B cell (primary cell): ENCODE measurements around the gene CMYA5. TPM values are rescaled to one million over a fixed set of nuclear protein-coding genes. Genes with fewer than 3 reads are reported as not detected.

Experiments
- ATAC-seq: fragments of 200-7000 bp; cut with Tn5 transposase; one replicate; pipeline ENCODE4 v1.10.0; 2021; ENCODE audit warnings: low read depth, mild to moderate bottlenecking, moderate number of reproducible peaks, moderate library complexity
- CTCF ChIA-PET: fragments of 350-600 bp; sonication (Branson Sonifier 250); formaldehyde crosslinking; loops from one replicate; lab custom pipeline; 2021; ENCODE audit warnings: antibody characterized with exemption, inconsistent platforms; lab: Charles Lee
- POLR2A ChIA-PET: fragments of 350-600 bp; sonication (Branson Sonifier 250); formaldehyde crosslinking; loops from one replicate; lab custom pipeline; 2021; ENCODE audit warnings: antibody characterized with exemption; lab: Charles Lee
- DNase-seq: peaks from one replicate; pipeline ENCODE4 v3.0.0; 2013
- H2AFZ ChIP-seq: 2 replicates; pipeline ENCODE4 v1.6.1; 2012; ENCODE audit warnings: mild to moderate bottlenecking, low read depth, low read length; ENCODE audit not compliant: insufficient read depth, poor library complexity, severe bottlenecking
- H3K27ac ChIP-seq, 2 donors: 1 replicate in 1 of 2; 2 replicates in 1 of 2; pipeline ENCODE4 v1.5.1; 2012 to 2013; ENCODE audit warnings: low read length in 2 of 2, mild to moderate bottlenecking in 2 of 2, moderate library complexity in 1 of 2
- H3K27me3 ChIP-seq, 4 experiments: fragments of 200-600 bp in 1 of 4; sonication (generic) in 1 of 4; replicated peaks in 1 of 4; 1 replicate in 2 of 4; 2 replicates in 2 of 4; pipeline versions ENCODE4 v1.6.1 to v1.7.0; 2013 to 2016; ENCODE audit warnings: low read length in 3 of 4, mild to moderate bottlenecking in 2 of 4, mixed read lengths in 1 of 4, moderate library complexity in 1 of 4; ENCODE audit not compliant: insufficient read depth in 4 of 4, control insufficient read depth in 3 of 4; ENCODE audit errors: control extremely low read depth in 1 of 4
- H3K36me3 ChIP-seq, 2 experiments: replicated peaks in 1 of 2; 1 replicate in 1 of 2; 2 replicates in 1 of 2; pipeline versions ENCODE4 v1.6.1 to v1.7.1; 2013; ENCODE audit warnings: low read length in 1 of 2; ENCODE audit not compliant: insufficient read depth in 2 of 2, control insufficient read depth in 1 of 2; ENCODE audit errors: control extremely low read depth in 1 of 2, extremely low read depth in 1 of 2
- H3K4me1 ChIP-seq, 2 donors: fragments of 200-600 bp in 1 of 2; sonication (generic) in 1 of 2; 1 replicate in 1 of 2; 2 replicates in 1 of 2; pipeline versions ENCODE4 v1.5.1 to v1.6.1; 2013 to 2017; ENCODE audit warnings: low read length in 2 of 2; ENCODE audit not compliant: control insufficient read depth in 2 of 2, insufficient read depth in 2 of 2
- H3K4me2 ChIP-seq: replicated peaks from 2 replicates; pipeline ENCODE3; 2012; ENCODE audit warnings: mild to moderate bottlenecking, low read depth, low read length; ENCODE audit not compliant: poor library complexity, severe bottlenecking
- H3K4me3 ChIP-seq, 5 experiments: fragments of 200-600 bp in 1 of 5; sonication (generic) in 1 of 5; 1 replicate in 3 of 5; 2 replicates in 2 of 5; pipeline versions ENCODE4 v1.5.1 to v1.7.0; 2011 to 2016; ENCODE audit warnings: low read length in 4 of 5, mild to moderate bottlenecking in 4 of 5, low read depth in 2 of 5, control low read depth in 1 of 5, moderate library complexity in 1 of 5; ENCODE audit not compliant: insufficient read depth in 1 of 5; ENCODE audit errors: control extremely low read depth in 1 of 5, extremely low read depth in 1 of 5
- H3K79me2 ChIP-seq: fragments of 200-600 bp; sonication (generic); one replicate; pipeline ENCODE4 v1.6.0; 2016; ENCODE audit warnings: low read length; ENCODE audit not compliant: control insufficient read depth, insufficient read depth
- H3K9ac ChIP-seq: fragments of 200-600 bp; sonication (generic); 2 replicates; pipeline ENCODE4 v1.6.1; 2017; ENCODE audit warnings: mild to moderate bottlenecking, low read length, moderate library complexity
- H3K9me3 ChIP-seq, 3 donors: one replicate each; pipeline versions ENCODE4 v1.6.1 to v1.7.1; 2013; ENCODE audit warnings: low read length in 2 of 3; ENCODE audit not compliant: control insufficient read depth in 2 of 3, insufficient read depth in 1 of 3; ENCODE audit errors: control extremely low read depth in 1 of 3
- H4K20me1 ChIP-seq: 2 replicates; pipeline ENCODE4 v1.6.0; 2012; ENCODE audit warnings: mild to moderate bottlenecking, low read length; ENCODE audit not compliant: insufficient read depth, control insufficient read depth, poor library complexity, severe bottlenecking
- H3K27ac Mint-ChIP-seq: one replicate; pipeline ENCODE4 v1.8.0; 2021; ENCODE audit warnings: mixed read lengths
- H3K27me3 Mint-ChIP-seq: one replicate; pipeline ENCODE4 v1.8.0; 2021; ENCODE audit warnings: mixed read lengths
- H3K4me1 Mint-ChIP-seq: one replicate; pipeline ENCODE4 v1.8.0; 2021; ENCODE audit warnings: mixed read lengths
- H3K4me3 Mint-ChIP-seq: one replicate; pipeline ENCODE4 v1.8.0; 2021; ENCODE audit warnings: mixed read lengths
- H3K9me3 Mint-ChIP-seq: one replicate; pipeline ENCODE4 v1.8.0; 2022; ENCODE audit warnings: mixed read lengths; ENCODE audit not compliant: insufficient read depth
- CTCF ChIP-seq: fragments of 200-600 bp; IDR thresholded peaks from one replicate; pipeline ENCODE4 v1.8.0; 2022; ENCODE audit warnings: antibody characterized with exemption, mild to moderate bottlenecking
- EZH2 ChIP-seq: IDR thresholded peaks from 2 replicates; pipeline ENCODE4 v1.6.1; 2012; ENCODE audit warnings: borderline replicate concordance, low read depth, mild to moderate bottlenecking, moderate library complexity, low read length; ENCODE audit not compliant: insufficient read depth, poor library complexity, severe bottlenecking
- WGBS: methylation state at CpG from one replicate; pipeline ENCODE4 v1.1.5; 2013; ENCODE audit warnings: missing lambda C conversion rate; ENCODE audit not compliant: insufficient coverage; 5-methylcytosine and 5-hydroxymethylcytosine counted together
- intact Hi-C: fragments of 100-400 bp; cut with micrococcal nuclease; formaldehyde crosslinking; loops from one replicate; pipeline ENCODE4 v1.10.0; 2022
- polyA plus RNA-seq: library from polyadenylated mRNA; depleted of rRNA; stranded (reverse); fragments of >200 nt; gene quantifications from 2 replicates; pipeline ENCODE4 v1.2.3, GENCODE V29; 2012
- total RNA-seq, 2 donors: library from RNA; stranded (reverse); fragments of 120-200 nt in 1 of 2; gene quantifications; 1 replicate in 1 of 2; 2 replicates in 1 of 2; pipeline versions ENCODE4 v1.2.3 to v1.2.4, GENCODE V29; 2013 to 2022

Gene CMYA5
- total and polyA plus RNA-seq, 2 donors (not counting 1 experiment from before 2014, with no cell fraction given) = 0.01 to 0.25 TPM

- no peak overlapping the region for H3K4me3 ChIP-seq
- DNase-seq = no peak
- no peaks in the 10 kb centered on the region for H3K9me3 ChIP-seq
- no peak for ATAC-seq
- H3K4me1 Mint-ChIP-seq = no peaks in the 10 kb centered on the region
- H3K27me3 ChIP-seq = no peaks in the 10 kb centered on the region
- ChIA-PET POLR2A (no interaction called here), CTCF (interaction anchor here (0.7 kb wide), 1 partner anchor 26 kb away, joined by 3 read pairs; no protein-coding TSS in a partner anchor)
- no peaks in the 10 kb centered on the region for H3K36me3 ChIP-seq
- H3K79me2 ChIP-seq = no peaks in the 10 kb centered on the region
- H4K20me1 ChIP-seq = no peaks in the 10 kb centered on the region
- H3K4me1 ChIP-seq = no peaks in the 10 kb centered on the region
- H3K9me3 Mint-ChIP-seq = no peaks in the 10 kb centered on the region
- H3K4me3 Mint-ChIP-seq = no peak overlapping the region
- no peak for TF ChIP-seq EZH2
- no peak for TF ChIP-seq CTCF
- H3K27ac ChIP-seq = no peak overlapping the region
- intact Hi-C loops = no loop called here
- H2AFZ ChIP-seq = no peak overlapping the region
- 97% methylated on average over 3 of the region's 3 CpGs for WGBS
- peaks cover 18% of the 10 kb centered on the region for H3K27me3 Mint-ChIP-seq
- no peak overlapping the region for H3K9ac ChIP-seq
- no peak overlapping the region for H3K4me2 ChIP-seq
- H3K27ac Mint-ChIP-seq = no peak overlapping the region
Measured at GRCh38 chr5:79742549-79743136, 53.0 kb downstream of the CMYA5 start.

GRCh38 chr5:79743846-79744605 lies 54.4 kb downstream of the CMYA5 start:
- WGBS = 86% methylated on average over 2 of the region's 7 CpGs
- no peak for DNase-seq
- no peaks in the 10 kb centered on the region for H3K27me3 ChIP-seq
- no peaks in the 10 kb centered on the region for H3K4me1 ChIP-seq
- no peaks in the 10 kb centered on the region for H3K79me2 ChIP-seq
- no peaks in the 10 kb centered on the region for H3K9me3 Mint-ChIP-seq
- no peak overlapping the region for H3K4me3 ChIP-seq
- ChIA-PET CTCF (no interaction called here), POLR2A (no interaction called here)
- no peak overlapping the region for H3K4me2 ChIP-seq
- no peak overlapping the region for H3K27ac ChIP-seq
- TF ChIP-seq CTCF = no peak
- TF ChIP-seq EZH2 = no peak
- no peaks in the 10 kb centered on the region for H3K36me3 ChIP-seq
- intact Hi-C loops = no loop called here
- H3K27ac Mint-ChIP-seq = no peak overlapping the region
- no peaks in the 10 kb centered on the region for H3K4me1 Mint-ChIP-seq
- no peaks in the 10 kb centered on the region for H3K9me3 ChIP-seq
- H4K20me1 ChIP-seq = no peaks in the 10 kb centered on the region
- H3K9ac ChIP-seq = no peak overlapping the region
- peaks cover 10% of the 10 kb centered on the region for H3K27me3 Mint-ChIP-seq
- no peak overlapping the region for H3K4me3 Mint-ChIP-seq
- H2AFZ ChIP-seq = no peak overlapping the region
- ATAC-seq = no peak
